ENCODE results near the gene ACADS.

DNA sequence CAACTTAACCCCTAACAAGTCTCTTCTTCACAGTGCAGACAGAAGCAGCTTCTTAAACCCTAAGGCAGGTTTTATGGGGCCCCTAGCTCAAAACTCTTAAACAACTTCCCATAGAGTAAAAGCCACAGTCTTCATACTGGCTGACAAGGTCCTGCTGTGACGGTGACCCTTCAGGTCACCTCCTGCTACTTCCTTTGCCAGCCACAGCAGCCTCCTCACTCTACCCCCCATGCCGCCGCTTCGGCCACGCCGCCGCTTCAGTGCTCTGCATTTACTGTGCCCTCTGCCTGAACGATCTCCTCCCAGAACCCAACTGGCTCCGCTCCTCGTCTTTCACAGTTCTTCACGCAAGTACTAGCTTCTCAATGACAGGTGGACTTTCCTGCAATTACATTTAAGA lies 45.5 kb downstream of the ACADS start:
- TF ChIP-seq, protein P1, sequence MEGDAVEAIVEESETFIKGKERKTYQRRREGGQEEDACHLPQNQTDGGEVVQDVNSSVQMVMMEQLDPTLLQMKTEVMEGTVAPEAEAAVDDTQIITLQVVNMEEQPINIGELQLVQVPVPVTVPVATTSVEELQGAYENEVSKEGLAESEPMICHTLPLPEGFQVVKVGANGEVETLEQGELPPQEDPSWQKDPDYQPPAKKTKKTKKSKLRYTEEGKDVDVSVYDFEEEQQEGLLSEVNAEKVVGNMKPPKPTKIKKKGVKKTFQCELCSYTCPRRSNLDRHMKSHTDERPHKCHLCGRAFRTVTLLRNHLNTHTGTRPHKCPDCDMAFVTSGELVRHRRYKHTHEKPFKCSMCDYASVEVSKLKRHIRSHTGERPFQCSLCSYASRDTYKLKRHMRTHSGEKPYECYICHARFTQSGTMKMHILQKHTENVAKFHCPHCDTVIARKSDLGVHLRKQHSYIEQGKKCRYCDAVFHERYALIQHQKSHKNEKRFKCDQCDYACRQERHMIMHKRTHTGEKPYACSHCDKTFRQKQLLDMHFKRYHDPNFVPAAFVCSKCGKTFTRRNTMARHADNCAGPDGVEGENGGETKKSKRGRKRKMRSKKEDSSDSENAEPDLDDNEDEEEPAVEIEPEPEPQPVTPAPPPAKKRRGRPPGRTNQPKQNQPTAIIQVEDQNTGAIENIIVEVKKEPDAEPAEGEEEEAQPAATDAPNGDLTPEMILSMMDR (IDR thresholded peaks at IDR 0.05): no peak
- TF ChIP-seq POLR2A (IDR thresholded peaks at IDR 0.05): no peak

All from uterus (tissue), 2 donors.